ENCODE results near the gene RAD54L. TPM values are rescaled to one million over a fixed set of nuclear protein-coding genes. Genes with fewer than 3 reads are reported as not detected.
"Not testable (repeated sequence)": the region's sequence is repeated elsewhere in the genome, so short reads cannot be mapped to it uniquely, and the experiment has no call there.

RAD54L gene
- total RNA-seq (2014; rRNA removed; shearing (Covaris generic); ENCODE audit: low replicate concordance): 9.7 and 23.5 TPM in 2 replicates

GRCh38 chr1:46247436-46248121 lies at the start of gene RAD54L:
TSS of gene RAD54L (plus strand) at chr1:46247763. CDS start at chr1:46248406, 643 bp downstream.
- in situ Hi-C loops (cut with HindIII; ENCODE audit: low pct_unique_long_range_greater_than_20kb, low sequenced_read_pairs): no loop called here
- DNase-seq (ENCODE audit: low read depth): peak; percentile 95

- in situ Hi-C loops (cut with HindIII; ENCODE audit: low pct_unique_long_range_greater_than_20kb, low sequenced_read_pairs): no loop called here
- DNase-seq (ENCODE audit: low read depth): peak; percentile 57
These were observed 49.4 kb upstream of the RAD54L start, which contains the start of gene POMGNT1 for GRCh38 chr1:46197964-46198811. TSS of gene POMGNT1 (minus strand) at chr1:46198434. CDS start at chr1:46197821, 613 bp downstream.

- DNase-seq (ENCODE audit: low read depth): no peak
- in situ Hi-C loops (cut with HindIII; ENCODE audit: low pct_unique_long_range_greater_than_20kb, low sequenced_read_pairs): no loop called here
These were observed 48.3 kb upstream of the RAD54L start for GRCh38 chr1:46199233-46199749.

- DNase-seq (ENCODE audit: low read depth): no peak
- in situ Hi-C loops (cut with HindIII; ENCODE audit: low pct_unique_long_range_greater_than_20kb, low sequenced_read_pairs): no loop called here
These were observed 43.7 kb upstream of the RAD54L start for GRCh38 chr1:46203738-46204405.

GRCh38 chr1:46204406-46204742 lies 43.2 kb upstream of the RAD54L start:
- in situ Hi-C loops (cut with HindIII; ENCODE audit: low pct_unique_long_range_greater_than_20kb, low sequenced_read_pairs): no loop called here
- no peak for DNase-seq (ENCODE audit: low read depth)

- in situ Hi-C loops (cut with HindIII; ENCODE audit: low pct_unique_long_range_greater_than_20kb, low sequenced_read_pairs): no loop called here
- DNase-seq (ENCODE audit: low read depth): no peak
These were observed 42.4 kb upstream of the RAD54L start for GRCh38 chr1:46205141-46205540.

GRCh38 chr1:46205791-46206190 lies 41.8 kb upstream of the RAD54L start:
- in situ Hi-C loops (cut with HindIII; ENCODE audit: low pct_unique_long_range_greater_than_20kb, low sequenced_read_pairs): no loop called here
- no peak for DNase-seq (ENCODE audit: low read depth)

- in situ Hi-C loops (cut with HindIII; ENCODE audit: low pct_unique_long_range_greater_than_20kb, low sequenced_read_pairs): no loop called here
- DNase-seq (ENCODE audit: low read depth): no peak
These were observed 41.2 kb upstream of the RAD54L start for GRCh38 chr1:46206399-46206798.

GRCh38 chr1:46210561-46210960 lies 37.0 kb upstream of the RAD54L start:
- in situ Hi-C loops (cut with HindIII; ENCODE audit: low pct_unique_long_range_greater_than_20kb, low sequenced_read_pairs): no loop called here
- no peak for DNase-seq (ENCODE audit: low read depth)

GRCh38 chr1:46211051-46211450 lies 36.5 kb upstream of the RAD54L start:
- DNase-seq (ENCODE audit: low read depth): no peak
- in situ Hi-C loops (cut with HindIII; ENCODE audit: low pct_unique_long_range_greater_than_20kb, low sequenced_read_pairs): no loop called here

- in situ Hi-C loops (cut with HindIII; ENCODE audit: low pct_unique_long_range_greater_than_20kb, low sequenced_read_pairs): no loop called here
- no peak for DNase-seq (ENCODE audit: low read depth)
These were observed 32.1 kb upstream of the RAD54L start for GRCh38 chr1:46215504-46215903.

- DNase-seq (ENCODE audit: low read depth): no peak
- in situ Hi-C loops (cut with HindIII; ENCODE audit: low pct_unique_long_range_greater_than_20kb, low sequenced_read_pairs): no loop called here
These were observed 29.1 kb upstream of the RAD54L start for GRCh38 chr1:46218443-46218842.

GRCh38 chr1:46219551-46220520 lies 27.7 kb upstream of the RAD54L start:
- no peak for DNase-seq (ENCODE audit: low read depth)
- in situ Hi-C loops (cut with HindIII; ENCODE audit: low pct_unique_long_range_greater_than_20kb, low sequenced_read_pairs): no loop called here

GRCh38 chr1:46220808-46221207 lies 26.8 kb upstream of the RAD54L start:
- in situ Hi-C loops (cut with HindIII; ENCODE audit: low pct_unique_long_range_greater_than_20kb, low sequenced_read_pairs): no loop called here
- DNase-seq (ENCODE audit: low read depth): no peak

GRCh38 chr1:46221749-46222148 lies 25.8 kb upstream of the RAD54L start:
- no peak for DNase-seq (ENCODE audit: low read depth)
- in situ Hi-C loops (cut with HindIII; ENCODE audit: low pct_unique_long_range_greater_than_20kb, low sequenced_read_pairs): no loop called here

- in situ Hi-C loops (cut with HindIII; ENCODE audit: low pct_unique_long_range_greater_than_20kb, low sequenced_read_pairs); DNase-seq (ENCODE audit: low read depth): not testable (repeated sequence)
These were observed 24.5 kb upstream of the RAD54L start for GRCh38 chr1:46223055-46223454.

- in situ Hi-C loops (cut with HindIII; ENCODE audit: low pct_unique_long_range_greater_than_20kb, low sequenced_read_pairs): no loop called here
- peak; percentile 73 for DNase-seq (ENCODE audit: low read depth)
These were observed 24.1 kb upstream of the RAD54L start for GRCh38 chr1:46223472-46223943.

GRCh38 chr1:46224966-46225365 lies 22.6 kb upstream of the RAD54L start:
- in situ Hi-C loops (cut with HindIII; ENCODE audit: low pct_unique_long_range_greater_than_20kb, low sequenced_read_pairs): no loop called here
- no peak for DNase-seq (ENCODE audit: low read depth)
